Amygdala (tissue), 56 donors: ENCODE data around the gene RRAS.

ENCODE experiments used
- DNase-seq, 56 donors: peaks; one replicate each; lab custom pipeline; 2025; lab: John Stamatoyannopoulos, UW

RRAS gene

DNA sequence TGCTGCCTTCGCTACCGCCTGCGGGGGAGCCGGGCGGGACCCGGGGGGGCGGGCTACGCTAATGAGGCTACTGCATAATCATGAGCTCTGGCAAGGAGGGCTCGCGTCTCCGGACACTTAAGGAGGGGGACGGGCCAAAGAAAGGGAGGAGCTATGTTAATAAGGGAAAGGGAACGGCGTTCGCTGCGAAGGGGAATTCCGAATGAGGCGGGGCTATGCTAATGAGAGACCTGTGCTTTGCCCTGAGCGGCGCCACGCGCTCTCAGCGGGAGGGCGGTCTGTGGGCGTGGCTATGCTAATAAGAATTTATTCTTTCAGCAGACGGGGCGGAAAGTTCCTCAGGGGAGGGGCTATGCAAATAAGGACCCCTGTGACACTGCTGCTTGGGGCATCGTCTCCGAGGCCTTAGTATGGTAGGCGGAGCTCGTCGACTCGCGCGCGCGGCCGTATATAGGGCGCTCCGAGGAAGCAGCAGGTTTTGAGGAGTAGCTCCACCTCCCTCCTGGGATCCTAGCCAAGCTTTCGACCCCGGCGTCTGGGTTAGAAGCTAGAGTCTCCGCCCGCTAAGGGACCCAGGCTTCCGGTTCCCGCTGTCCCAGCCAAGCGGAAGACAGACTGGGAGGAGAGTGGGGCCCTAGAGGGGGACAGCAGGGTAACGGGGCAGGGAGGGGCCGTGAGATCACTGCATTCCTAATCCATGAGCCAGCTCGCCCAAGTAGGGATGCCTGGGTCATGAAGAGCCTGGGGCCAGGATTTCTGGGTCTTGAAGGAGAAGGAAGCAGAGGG, at the start of gene RRAS:
Gene RRAS (minus strand): TSS at position 31 of the 786 bp plus-strand sequence. CDS start 45 bp downstream, outside the sequence.
- peak; percentile 36 to 100 (median 98) for DNase-seq

DNA sequence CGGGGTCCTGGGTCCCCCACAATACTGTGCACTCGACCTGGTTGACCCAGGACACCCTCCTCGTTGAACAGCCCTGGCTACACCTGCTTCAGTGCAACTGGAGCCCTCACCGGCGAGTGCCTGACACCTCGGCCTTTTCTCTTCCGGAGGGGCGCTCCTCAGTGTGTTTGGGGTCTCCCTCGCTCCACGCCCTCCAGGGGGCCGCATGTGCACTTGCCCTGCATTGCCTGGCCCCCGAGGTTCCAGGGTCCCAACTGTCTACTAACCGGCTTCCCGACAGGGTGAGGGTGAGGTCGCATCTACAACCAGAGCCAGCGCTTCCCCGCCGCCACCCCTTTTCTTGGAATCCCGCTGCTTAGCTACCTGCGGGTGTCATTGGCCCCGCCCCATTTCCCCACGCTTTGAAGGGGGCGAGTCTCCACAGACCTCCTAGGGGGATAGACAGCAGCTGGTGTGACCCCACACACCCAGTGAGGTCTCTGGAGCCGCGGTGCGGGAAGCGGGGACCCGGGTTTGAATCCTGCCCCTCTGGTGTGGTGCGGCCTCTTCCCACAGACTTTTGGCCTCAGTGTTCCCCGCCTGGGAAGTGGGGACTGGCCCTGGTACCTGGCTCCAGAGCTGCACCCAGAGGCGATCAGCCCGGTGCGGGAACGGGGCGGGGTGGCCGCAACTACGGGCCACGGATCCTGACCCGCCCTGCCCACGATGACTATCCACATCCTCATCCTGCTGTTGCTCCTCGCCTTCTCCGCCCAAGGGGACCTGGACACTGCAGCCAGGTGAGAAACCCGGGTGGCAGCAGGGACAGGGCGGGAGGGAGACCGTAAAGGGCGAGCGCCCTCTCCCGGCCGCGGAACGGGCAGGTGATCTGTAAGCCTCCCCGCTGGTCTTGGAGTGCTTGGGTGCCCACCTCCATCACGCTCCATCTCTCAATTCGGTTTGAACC, 49.5 kb upstream of the RRAS start, which contains the start of gene ADM5:
Gene ADM5 (plus strand): TSS at position 462 of the 946 bp plus-strand sequence. CDS start 244 bp downstream, at position 706.
- DNase-seq = peak in 25 of 56 donors; percentile 12 to 64 (median 33)

- no peak for DNase-seq
These were observed 48.7 kb upstream of the RRAS start for GRCh38 chr19:49688531-49689132.

GRCh38 chr19:49687566-49688316, 47.8 kb upstream of the RRAS start:
- DNase-seq = no peak

- DNase-seq = no peak
These were observed 47.2 kb upstream of the RRAS start for GRCh38 chr19:49687150-49687549.

- DNase-seq = no peak
These were observed 46.7 kb upstream of the RRAS start for GRCh38 chr19:49686503-49687088.

GRCh38 chr19:49685845-49686332, 45.9 kb upstream of the RRAS start:
- DNase-seq = no peak

DNA sequence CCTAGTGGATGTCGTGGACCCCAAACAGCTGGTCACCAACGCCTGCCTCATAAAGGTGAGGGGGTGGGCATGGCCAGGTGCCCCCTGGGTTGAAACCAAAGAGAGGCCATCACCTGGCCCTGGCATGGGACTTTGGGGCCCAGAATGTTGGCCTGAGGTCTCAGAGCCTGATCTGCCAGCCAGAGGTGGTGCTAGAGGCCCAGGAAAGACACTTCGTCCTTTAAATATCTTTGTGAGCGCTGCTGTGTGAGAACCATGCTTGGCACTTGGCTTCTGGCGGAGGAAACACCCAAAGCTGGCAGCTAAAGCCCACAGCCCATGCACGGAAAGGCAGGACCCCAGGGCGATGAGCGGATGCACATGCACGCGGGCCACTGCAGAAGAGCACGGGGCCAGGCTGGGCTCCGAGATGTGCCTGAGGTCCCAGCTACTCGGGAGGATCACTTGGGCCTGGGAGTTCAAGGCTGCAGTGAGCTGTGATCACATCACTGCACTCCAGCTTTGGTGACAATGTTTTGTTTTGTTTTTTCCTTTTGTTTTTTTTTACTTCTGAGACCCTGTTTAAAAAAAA, 45.1 kb upstream of the RRAS start:
- no peak for DNase-seq

DNA sequence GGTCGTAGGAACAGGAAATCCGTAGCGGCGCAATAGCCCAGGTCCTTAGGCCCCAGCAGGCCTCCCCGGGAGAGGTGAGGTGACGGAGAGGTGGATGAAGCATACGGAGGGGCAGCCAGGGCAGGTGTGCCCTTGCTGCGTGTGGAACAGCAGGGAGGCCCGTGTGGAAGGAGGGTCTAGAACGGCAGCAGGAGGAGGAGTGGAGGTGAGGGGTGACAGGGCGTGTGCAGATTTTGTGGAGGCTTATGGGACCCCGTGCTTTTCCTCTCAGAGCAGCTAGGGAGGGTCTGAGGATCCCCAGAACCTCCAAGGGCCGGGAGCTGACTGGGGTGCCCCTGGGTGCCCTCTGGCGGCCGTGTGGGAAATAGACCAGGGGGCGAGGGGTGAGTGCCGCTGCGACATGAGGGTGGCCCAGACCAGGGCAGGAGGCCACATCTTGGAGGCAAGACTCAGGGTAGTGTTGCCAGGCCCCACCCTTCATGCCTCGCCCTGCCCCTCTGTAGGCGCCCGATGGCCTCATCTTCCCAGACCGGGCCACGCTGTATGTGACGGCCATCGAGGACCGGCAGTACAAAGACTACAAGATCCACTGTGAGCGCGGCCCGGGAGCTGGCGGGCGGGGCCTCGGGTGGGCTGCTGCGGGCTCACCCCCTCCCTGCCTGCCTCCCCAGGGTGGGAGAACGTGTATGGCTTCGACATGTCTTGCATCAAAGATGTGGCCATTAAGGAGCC, 44.5 kb upstream of the RRAS start:
- no peak for DNase-seq

DNA sequence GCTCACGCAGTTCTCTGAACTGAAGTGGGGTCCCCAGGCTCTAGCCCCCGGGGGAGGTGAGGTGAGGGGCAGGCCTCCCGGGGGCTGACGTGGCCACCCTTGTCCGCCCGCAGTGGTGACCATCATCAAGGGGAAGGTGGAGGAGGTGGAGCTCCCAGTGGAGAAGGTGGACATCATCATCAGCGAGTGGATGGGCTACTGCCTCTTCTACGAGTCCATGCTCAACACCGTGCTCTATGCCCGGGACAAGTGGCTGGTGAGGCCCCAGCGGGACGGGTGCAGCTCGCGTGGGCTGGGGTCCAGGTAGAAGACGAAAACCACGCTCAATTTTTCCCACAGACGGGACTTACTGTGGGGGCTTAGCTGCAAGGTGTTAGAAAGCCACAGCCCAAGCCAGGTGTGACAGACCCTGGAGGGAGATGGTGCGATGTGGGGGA, 43.9 kb upstream of the RRAS start:
- no peak for DNase-seq

DNA sequence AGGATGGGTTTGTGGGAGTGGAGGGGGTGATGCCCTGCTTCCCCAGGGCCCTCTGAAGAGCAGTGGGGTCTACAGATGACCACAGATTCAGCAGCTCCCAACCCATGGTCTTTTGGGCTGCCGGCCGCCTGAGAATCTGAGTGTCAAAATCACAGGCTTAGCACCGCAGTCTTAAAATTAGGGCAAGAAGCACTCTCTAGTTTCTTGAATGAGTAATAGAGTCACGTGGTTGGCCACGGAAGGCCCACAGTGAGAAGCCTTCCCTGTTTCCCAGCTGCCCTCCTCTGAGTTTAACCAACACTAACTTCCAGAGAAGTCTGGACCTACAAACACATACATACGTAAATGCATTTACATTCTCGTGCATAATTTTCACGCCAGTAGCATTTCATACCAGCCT, 42.3 kb upstream of the RRAS start:
- peak in 2 of 56 donors; percentile 11 to 15 for DNase-seq

DNA sequence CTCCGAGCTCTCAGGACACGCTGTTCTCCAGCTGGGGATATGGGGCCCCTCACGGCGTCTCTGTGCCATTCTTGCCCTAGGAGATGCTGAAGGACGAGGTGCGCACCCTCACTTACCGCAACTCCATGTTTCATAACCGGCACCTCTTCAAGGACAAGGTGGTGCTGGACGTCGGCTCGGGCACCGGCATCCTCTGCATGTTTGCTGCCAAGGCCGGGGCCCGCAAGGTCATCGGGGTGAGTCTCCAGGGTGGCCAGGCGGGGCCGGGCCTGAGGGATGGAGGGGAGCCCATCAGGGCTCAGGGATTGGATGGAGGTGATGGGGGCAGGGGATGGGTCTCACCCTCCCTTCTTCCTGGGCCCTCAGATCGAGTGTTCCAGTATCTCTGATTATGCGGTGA, 41.9 kb upstream of the RRAS start:
- DNase-seq = no peak

- DNase-seq = peak in 55 of 56 donors; percentile 33 to 94 (median 75)
These were observed 40.7 kb upstream of the RRAS start for GRCh38 chr19:49680421-49681351.

DNA sequence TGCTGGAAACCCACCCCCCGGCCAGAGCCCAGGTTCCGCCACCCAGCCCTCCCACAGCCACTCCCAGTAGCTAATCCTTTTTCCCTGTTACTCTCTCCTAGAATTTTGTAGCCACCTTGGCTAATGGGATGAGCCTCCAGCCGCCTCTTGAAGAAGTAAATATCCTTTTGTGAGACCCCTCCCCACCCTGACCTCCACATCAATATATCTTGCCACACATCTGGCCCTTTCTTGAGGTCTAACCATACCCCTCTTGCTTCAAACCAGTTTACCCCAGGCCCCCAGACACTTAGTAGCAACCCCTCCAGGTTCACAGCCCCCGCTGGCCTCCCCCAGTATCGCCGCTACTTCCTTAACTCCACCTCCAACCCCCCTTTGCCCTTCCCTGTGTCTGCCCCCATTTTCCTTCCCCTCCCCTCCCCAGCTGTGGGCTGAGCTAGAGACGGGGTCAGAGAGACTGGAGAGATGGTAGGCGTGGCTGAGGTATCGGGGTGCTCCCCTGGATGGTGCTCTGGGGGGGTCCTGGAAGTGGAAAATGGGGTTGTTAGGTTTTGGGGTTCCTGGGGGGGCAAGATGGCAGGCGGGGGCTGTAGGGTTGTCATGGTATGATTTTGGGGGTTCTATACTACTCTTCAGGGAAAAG, 39.9 kb upstream of the RRAS start:
- DNase-seq = no peak

- no peak for DNase-seq
These were observed 39.2 kb upstream of the RRAS start for GRCh38 chr19:49678985-49679770.
